ENCODE results near the gene PRKCE.

PRKCE gene

GRCh38 chr2:46135228-46135855, 483.9 kb downstream of the PRKCE start:
- no peak for TF ChIP-seq JUND (IDR thresholded peaks at IDR 0.05; ENCODE audit: low read depth)
- DNase-seq (ENCODE audit: low read depth in 1 of 2, low spot score in 1 of 2) = no peak
- in situ Hi-C loops (cut with HindIII; ENCODE audit: low pct_unique_long_range_greater_than_20kb, low sequenced_read_pairs) = no loop called here

GRCh38 chr2:46135958-46136357, 484.5 kb downstream of the PRKCE start:
- TF ChIP-seq JUND (IDR thresholded peaks at IDR 0.05; ENCODE audit: low read depth) = no peak
- in situ Hi-C loops (cut with HindIII; ENCODE audit: low pct_unique_long_range_greater_than_20kb, low sequenced_read_pairs) = no loop called here

GRCh38 chr2:46136481-46136880, 485.0 kb downstream of the PRKCE start:
- in situ Hi-C loops (cut with HindIII; ENCODE audit: low pct_unique_long_range_greater_than_20kb, low sequenced_read_pairs) = no loop called here
- no peak for TF ChIP-seq JUND (IDR thresholded peaks at IDR 0.05; ENCODE audit: low read depth)
- no peak for DNase-seq (ENCODE audit: low read depth in 1 of 2, low spot score in 1 of 2)

More at GRCh38 chr2:46135958-46136357, 484.5 kb downstream of the PRKCE start:
- DNase-seq (ENCODE audit: low read depth in 1 of 2, low spot score in 1 of 2) = no peak

- no peak for TF ChIP-seq JUND (IDR thresholded peaks at IDR 0.05; ENCODE audit: low read depth)
- in situ Hi-C loops (cut with HindIII; ENCODE audit: low pct_unique_long_range_greater_than_20kb, low sequenced_read_pairs) = no loop called here
- DNase-seq (ENCODE audit: low read depth in 1 of 2, low spot score in 1 of 2) = no peak
Observed at GRCh38 chr2:46136953-46137352, 485.5 kb downstream of the PRKCE start.

DNA sequence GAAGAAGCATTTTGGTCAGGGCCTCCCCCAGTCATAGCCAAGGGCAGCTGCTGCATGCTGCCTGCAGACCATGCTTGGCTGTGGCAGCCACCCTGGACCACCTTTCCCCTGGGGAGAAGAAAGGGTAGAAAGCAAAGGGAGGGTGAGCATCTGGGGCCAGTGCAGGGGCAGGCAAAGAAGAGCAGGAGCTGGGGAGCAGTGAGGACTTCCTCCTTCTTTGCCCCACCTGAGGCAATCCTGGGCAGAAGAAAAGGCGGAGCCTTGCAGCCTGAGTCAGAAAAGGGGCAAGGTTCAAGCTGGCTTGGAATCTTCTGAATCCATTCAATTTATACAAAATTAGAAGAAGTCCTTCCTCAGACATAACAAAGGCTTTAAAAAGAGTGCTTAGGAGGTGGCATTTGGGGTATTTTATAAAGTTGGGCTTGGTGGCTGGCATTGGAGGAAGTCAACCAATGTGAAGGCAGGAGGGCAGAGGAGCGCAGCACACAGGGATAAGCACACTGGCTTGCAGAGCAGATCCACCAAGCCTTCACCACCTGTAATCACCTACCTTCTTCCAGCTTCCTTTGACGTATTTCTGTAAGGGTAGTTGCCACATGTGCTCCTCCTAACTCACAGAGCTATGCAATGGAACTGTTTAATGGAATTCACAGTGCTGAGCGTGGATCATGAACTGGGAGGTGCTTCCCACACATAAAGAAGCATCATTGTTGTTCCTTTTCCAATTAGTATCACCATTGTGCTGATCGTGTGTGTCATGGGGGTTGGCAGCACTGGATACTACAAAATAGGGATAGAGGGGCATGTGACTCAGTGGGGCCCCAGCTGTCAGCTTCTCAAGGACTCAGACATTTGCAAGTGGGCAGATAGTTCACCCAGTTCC, 491.3 kb downstream of the PRKCE start:
- no peak for DNase-seq (ENCODE audit: low read depth in 1 of 2, low spot score in 1 of 2)
- in situ Hi-C loops (cut with HindIII; ENCODE audit: low pct_unique_long_range_greater_than_20kb, low sequenced_read_pairs) = no loop called here
- TF ChIP-seq JUND (IDR thresholded peaks at IDR 0.05; ENCODE audit: low read depth) = no peak

GRCh38 chr2:46143429-46144132, 492.1 kb downstream of the PRKCE start:
- DNase-seq (ENCODE audit: low read depth in 1 of 2, low spot score in 1 of 2) = no peak
- in situ Hi-C loops (cut with HindIII; ENCODE audit: low pct_unique_long_range_greater_than_20kb, low sequenced_read_pairs) = no loop called here
- no peak for TF ChIP-seq JUND (IDR thresholded peaks at IDR 0.05; ENCODE audit: low read depth)

DNA sequence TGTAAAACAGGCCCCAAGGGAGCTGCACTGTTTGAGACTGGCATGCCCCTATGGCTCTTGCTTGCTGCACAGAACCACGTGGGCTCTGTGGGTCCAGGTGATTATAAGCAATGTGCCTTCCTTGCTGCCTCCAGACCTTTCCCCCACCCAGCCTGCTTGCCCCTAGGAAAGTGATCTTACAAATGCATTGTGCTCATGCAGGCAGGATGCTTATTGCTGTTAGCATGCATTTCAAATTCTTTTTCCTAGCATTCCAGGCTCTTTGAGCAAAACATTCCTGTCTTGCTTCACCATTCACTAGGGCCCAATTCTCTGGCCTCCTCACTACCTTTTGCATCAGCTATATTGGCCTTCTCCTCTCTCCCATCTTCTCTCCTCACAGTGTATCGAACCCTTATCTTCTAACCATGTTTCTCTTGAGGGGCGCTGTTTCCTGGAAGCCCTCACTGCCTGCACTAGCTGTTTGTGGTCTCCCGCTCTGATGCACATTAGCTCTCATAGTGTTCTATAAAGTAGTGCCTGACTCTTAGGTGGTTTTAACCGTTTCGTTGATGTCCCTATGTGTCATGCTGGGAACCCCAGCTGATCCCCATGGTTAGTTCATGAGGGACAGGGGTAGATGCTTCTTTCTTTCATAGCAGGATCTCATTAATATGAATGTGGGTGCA, 492.8 kb downstream of the PRKCE start:
- in situ Hi-C loops (cut with HindIII; ENCODE audit: low pct_unique_long_range_greater_than_20kb, low sequenced_read_pairs) = no loop called here
- TF ChIP-seq JUND (IDR thresholded peaks at IDR 0.05; ENCODE audit: low read depth) = no peak
- no peak for DNase-seq (ENCODE audit: low read depth in 1 of 2, low spot score in 1 of 2)

GRCh38 chr2:46145017-46145416, 493.5 kb downstream of the PRKCE start:
- DNase-seq (ENCODE audit: low read depth in 1 of 2, low spot score in 1 of 2) = no peak
- TF ChIP-seq JUND (IDR thresholded peaks at IDR 0.05; ENCODE audit: low read depth) = no peak
- in situ Hi-C loops (cut with HindIII; ENCODE audit: low pct_unique_long_range_greater_than_20kb, low sequenced_read_pairs) = no loop called here

GRCh38 chr2:46145840-46146239, 494.4 kb downstream of the PRKCE start:
- TF ChIP-seq JUND (IDR thresholded peaks at IDR 0.05; ENCODE audit: low read depth) = no peak
- DNase-seq (ENCODE audit: low read depth in 1 of 2, low spot score in 1 of 2) = no peak
- in situ Hi-C loops (cut with HindIII; ENCODE audit: low pct_unique_long_range_greater_than_20kb, low sequenced_read_pairs) = no loop called here

DNA sequence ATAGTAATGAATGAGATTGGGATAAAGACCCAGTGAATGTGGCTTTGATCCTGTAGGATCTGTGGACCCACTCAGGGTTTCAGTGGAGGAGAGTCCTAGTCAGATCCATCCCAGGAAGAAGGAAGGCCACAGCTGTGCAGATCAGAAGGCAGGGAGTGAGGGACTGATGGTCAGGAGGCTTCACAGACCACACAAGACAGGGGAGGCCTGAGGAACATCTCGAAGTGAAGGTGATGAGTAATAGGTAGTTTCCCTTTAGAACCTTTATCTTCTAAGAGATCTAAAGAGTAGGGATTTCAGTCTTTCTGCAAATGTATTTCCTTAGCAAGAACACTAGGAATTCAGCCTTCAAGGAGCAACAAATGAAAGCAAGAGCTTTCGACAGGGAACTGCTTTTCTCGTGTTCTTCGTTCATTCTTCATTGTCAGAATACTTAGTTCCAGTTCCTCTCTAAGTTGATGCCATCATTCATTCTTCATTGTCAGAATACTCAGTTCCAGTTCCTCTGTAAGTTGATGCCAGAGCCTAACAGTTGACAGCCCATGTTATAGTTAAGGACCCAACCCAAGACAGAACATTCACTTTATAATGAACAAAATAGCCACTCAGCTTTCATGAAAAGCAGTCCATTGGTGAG, 495.5 kb downstream of the PRKCE start:
- no peak for TF ChIP-seq JUND (IDR thresholded peaks at IDR 0.05; ENCODE audit: low read depth)
- in situ Hi-C loops (cut with HindIII; ENCODE audit: low pct_unique_long_range_greater_than_20kb, low sequenced_read_pairs) = no loop called here

GRCh38 chr2:46147626-46148368, 496.3 kb downstream of the PRKCE start:
- DNase-seq (ENCODE audit: low read depth in 1 of 2, low spot score in 1 of 2) = no peak
- TF ChIP-seq JUND (IDR thresholded peaks at IDR 0.05; ENCODE audit: low read depth) = no peak
- in situ Hi-C loops (cut with HindIII; ENCODE audit: low pct_unique_long_range_greater_than_20kb, low sequenced_read_pairs) = no loop called here

More for the DNA sequence above, 495.5 kb downstream of the PRKCE start:
- DNase-seq (ENCODE audit: low read depth in 1 of 2, low spot score in 1 of 2) = no peak
